Peyer's patch (tissue), 4 donors: ENCODE measurements around the gene DBNDD1. TPM values are rescaled to one million over a fixed set of nuclear protein-coding genes. Genes with fewer than 3 reads are reported as not detected.

Experiments
- DNase-seq, 3 donors: peaks; one replicate each; pipeline ENCODE4 v3.0.0-alpha.2; 2017 to 2019
- H3K27ac ChIP-seq, 4 donors: fragments of 200-600 bp; sonication (generic); one replicate each; pipeline ENCODE4 v1.5.1; 2016 to 2019
- H3K27me3 ChIP-seq, 2 donors: fragments of 200-600 bp; sonication (generic); one replicate each; pipeline ENCODE4 v1.5.1; 2019
- H3K36me3 ChIP-seq, 3 donors: fragments of 200-600 bp; sonication (generic); one replicate each; pipeline ENCODE4 v1.5.1; 2016 to 2019
- H3K4me1 ChIP-seq, 4 donors: fragments of 200-600 bp; sonication (generic); one replicate each; pipeline ENCODE4 v1.5.1; 2016 to 2019
- H3K4me3 ChIP-seq, 4 donors: fragments of 200-600 bp; sonication (generic); 1 replicate in 3 of 4; 2 replicates in 1 of 4; pipeline ENCODE4 v1.5.1; 2016 to 2019; ENCODE audit warnings: mild to moderate bottlenecking in 1 of 4
- H3K9me3 ChIP-seq, 4 donors: fragments of 200-600 bp; sonication (generic); one replicate each; pipeline ENCODE4 v1.5.1; 2016 to 2019; ENCODE audit warnings: mild to moderate bottlenecking in 1 of 4
- CTCF ChIP-seq, 6 experiments: fragments of 450-650 bp in 4 of 6; fragments of 200-600 bp in 2 of 6; sonication (generic) in 1 of 6; IDR thresholded peaks; one replicate each; pipeline ENCODE4 v1.5.1; 2017 to 2019; ENCODE audit warnings: antibody characterized with exemption in 6 of 6, mild to moderate bottlenecking in 3 of 6, moderate library complexity in 1 of 6
- POLR2A ChIP-seq, 2 donors: fragments of 450-650 bp; IDR thresholded peaks; one replicate each; pipeline ENCODE4 v1.5.1; 2017; ENCODE audit warnings: antibody characterized with exemption in 2 of 2, mild to moderate bottlenecking in 2 of 2, moderate library complexity in 2 of 2
- total RNA-seq, 4 donors: library from RNA; depleted of rRNA; stranded (reverse); fragments of >200 nt; gene quantifications; one replicate each; pipeline ENCODE4 v1.1.0, GENCODE V29; 2016

Gene DBNDD1
- total RNA-seq, 4 donors from 2014 or later, result 1.9 to 12.3 (median 6.1) TPM

- Histone ChIP-seq H3K4me3 (no peak overlapping the region), H3K36me3 (peaks cover 0 to 15% (median 0%) of the 10 kb centered on the region in 3 donors), H3K27me3 (no peaks in the 10 kb centered on the region), H3K4me1 (peaks cover 0 to 4% (median 0%) of the 10 kb centered on the region in 4 donors), H3K27ac (no peak overlapping the region), H3K9me3 (no peaks in the 10 kb centered on the region)
- no peak for TF ChIP-seq POLR2A (IDR thresholded peaks at IDR 0.05)
- TF ChIP-seq CTCF (IDR thresholded peaks at IDR 0.05), result no peak
- no peak for DNase-seq
Measured at GRCh38 chr16:90027611-90028010, 8.4 kb upstream of the DBNDD1 start.

GRCh38 chr16:90026135-90026534, 6.9 kb upstream of the DBNDD1 start:
- Histone ChIP-seq H3K4me3 (no peak overlapping the region), H3K9me3 (no peaks in the 10 kb centered on the region), H3K36me3 (peaks cover 0 to under 1% (median 0%) of the 10 kb centered on the region in 3 donors), H3K27ac (no peak overlapping the region), H3K27me3 (no peaks in the 10 kb centered on the region), H3K4me1 (peaks cover 0 to 11% (median 0%) of the 10 kb centered on the region in 4 donors)
- TF ChIP-seq POLR2A (IDR thresholded peaks at IDR 0.05) (no peak), CTCF (IDR thresholded peaks at IDR 0.05) (no peak)
- no peak for DNase-seq

GRCh38 chr16:90023078-90023447, 3.8 kb upstream of the DBNDD1 start:
- DNase-seq, result no peak
- Histone ChIP-seq H3K27me3 (no peaks in the 10 kb centered on the region), H3K36me3 (no peaks in the 10 kb centered on the region), H3K27ac (peak overlapping the region in 1 of 4 donors; percentile 46), H3K9me3 (no peaks in the 10 kb centered on the region), H3K4me3 (peak overlapping the region; percentile 44 to 84 (median 64)), H3K4me1 (peaks cover 0 to 27% (median 10%) of the 10 kb centered on the region in 4 donors)
- TF ChIP-seq POLR2A (IDR thresholded peaks at IDR 0.05) (no peak), CTCF (IDR thresholded peaks at IDR 0.05) (no peak)

- TF ChIP-seq CTCF (IDR thresholded peaks at IDR 0.05) (no peak), POLR2A (IDR thresholded peaks at IDR 0.05) (no peak)
- peak; percentile 74 to 94 (median 94) for DNase-seq
- Histone ChIP-seq H3K27ac (peak overlapping the region; percentile 15 to 60 (median 38)), H3K27me3 (no peaks in the 10 kb centered on the region), H3K4me3 (peak overlapping the region; percentile 44 to 84 (median 64)), H3K4me1 (peaks cover 0 to 27% (median 10%) of the 10 kb centered on the region in 4 donors), H3K9me3 (no peaks in the 10 kb centered on the region), H3K36me3 (no peaks in the 10 kb centered on the region)
Measured at GRCh38 chr16:90022209-90023077, 3.2 kb upstream of the DBNDD1 start.

- H3K36me3 ChIP-seq, result no peaks in the 10 kb centered on the region
- H3K4me3 ChIP-seq, result no peak overlapping the region
- H3K27me3 ChIP-seq, result no peaks in the 10 kb centered on the region
- H3K27ac ChIP-seq, result no peak overlapping the region
- peaks cover 0 to 27% (median 10%) of the 10 kb centered on the region in 4 donors for H3K4me1 ChIP-seq
- DNase-seq, result no peak
- no peaks in the 10 kb centered on the region for H3K9me3 ChIP-seq
- TF ChIP-seq POLR2A (IDR thresholded peaks at IDR 0.05), result no peak
- TF ChIP-seq CTCF (IDR thresholded peaks at IDR 0.05), result no peak
Measured at GRCh38 chr16:90020838-90021382, 1.7 kb upstream of the DBNDD1 start.
